ENCODE data around the gene B3GALT4.
"Not testable (repeated sequence)": the region's sequence is repeated elsewhere in the genome, so short reads cannot be mapped to it uniquely, and the experiment has no call there.

B3GALT4 gene

GRCh38 chr6:33276864-33277662, at the start of gene B3GALT4:
Gene B3GALT4, plus strand, starts transcription at chr6:33277123. Its CDS starts 297 bp downstream, at chr6:33277420.
- no peak for DNase-seq

- no peak for DNase-seq
Measured at GRCh38 chr6:33235221-33235634, 41.7 kb upstream of the B3GALT4 start.

- DNase-seq: no peak
Measured at GRCh38 chr6:33236328-33236727, 40.6 kb upstream of the B3GALT4 start.

- no peak for DNase-seq
Measured at GRCh38 chr6:33236852-33237251, 40.1 kb upstream of the B3GALT4 start.

GRCh38 chr6:33237741-33238140, 39.2 kb upstream of the B3GALT4 start:
- no peak for DNase-seq

GRCh38 chr6:33241968-33242367, 35.0 kb upstream of the B3GALT4 start:
- DNase-seq: no peak

- DNase-seq: no peak
Measured at GRCh38 chr6:33243476-33243875, 33.4 kb upstream of the B3GALT4 start.

- DNase-seq: peak; percentile 90 to 92
Measured at GRCh38 chr6:33247977-33248642, 28.8 kb upstream of the B3GALT4 start.

- DNase-seq: no peak
Measured at GRCh38 chr6:33248643-33248931, 28.3 kb upstream of the B3GALT4 start.

GRCh38 chr6:33248932-33249731, 27.8 kb upstream of the B3GALT4 start:
- DNase-seq: peak; percentile 100

- no peak for DNase-seq
Measured at GRCh38 chr6:33249732-33250630, 26.9 kb upstream of the B3GALT4 start.

GRCh38 chr6:33250731-33251130, 26.2 kb upstream of the B3GALT4 start:
- DNase-seq: no peak

GRCh38 chr6:33251395-33252012, 25.4 kb upstream of the B3GALT4 start:
- no peak for DNase-seq

GRCh38 chr6:33252759-33253158, 24.2 kb upstream of the B3GALT4 start:
- no peak for DNase-seq

- DNase-seq: no peak
Measured at GRCh38 chr6:33254591-33254990, 22.3 kb upstream of the B3GALT4 start.

- DNase-seq: no peak
Measured at GRCh38 chr6:33259032-33259431, 17.9 kb upstream of the B3GALT4 start.

GRCh38 chr6:33262490-33262889, 14.4 kb upstream of the B3GALT4 start:
- not testable (repeated sequence) for DNase-seq

- no peak for DNase-seq
Measured at GRCh38 chr6:33264015-33264414, 12.9 kb upstream of the B3GALT4 start.

GRCh38 chr6:33271117-33271467, 5.8 kb upstream of the B3GALT4 start:
- DNase-seq: peak; percentile 36 to 48

GRCh38 chr6:33271468-33272274, 5.3 kb upstream of the B3GALT4 start, which contains the start of the genes RPS18 and VPS52:
Gene RPS18, plus strand, starts transcription at chr6:33272075. Its CDS starts 45 bp downstream, at chr6:33272120.
Gene VPS52, minus strand, starts transcription at chr6:33271876. Its CDS starts 201 bp downstream, at chr6:33271675.
- peak; percentile 99 to 100 for DNase-seq

All from AML-193 (cell line).